WI38 (cell line): ENCODE data around the gene NPR2.
A peak's percentile ranks its signal among the peaks of the same experiment; 100 is the strongest.

Experiments used
- H3K4me3 ChIP-seq: 2 replicates; pipeline ENCODE4 v1.5.1; 2011; ENCODE audit warnings: low read depth, mild to moderate bottlenecking, control low read depth, low read length
- CTCF ChIP-seq: IDR thresholded peaks from 2 replicates; pipeline ENCODE4 v1.5.1; 2012; ENCODE audit warnings: low read depth, mild to moderate bottlenecking, control low read depth, low read length

NPR2 gene

DNA sequence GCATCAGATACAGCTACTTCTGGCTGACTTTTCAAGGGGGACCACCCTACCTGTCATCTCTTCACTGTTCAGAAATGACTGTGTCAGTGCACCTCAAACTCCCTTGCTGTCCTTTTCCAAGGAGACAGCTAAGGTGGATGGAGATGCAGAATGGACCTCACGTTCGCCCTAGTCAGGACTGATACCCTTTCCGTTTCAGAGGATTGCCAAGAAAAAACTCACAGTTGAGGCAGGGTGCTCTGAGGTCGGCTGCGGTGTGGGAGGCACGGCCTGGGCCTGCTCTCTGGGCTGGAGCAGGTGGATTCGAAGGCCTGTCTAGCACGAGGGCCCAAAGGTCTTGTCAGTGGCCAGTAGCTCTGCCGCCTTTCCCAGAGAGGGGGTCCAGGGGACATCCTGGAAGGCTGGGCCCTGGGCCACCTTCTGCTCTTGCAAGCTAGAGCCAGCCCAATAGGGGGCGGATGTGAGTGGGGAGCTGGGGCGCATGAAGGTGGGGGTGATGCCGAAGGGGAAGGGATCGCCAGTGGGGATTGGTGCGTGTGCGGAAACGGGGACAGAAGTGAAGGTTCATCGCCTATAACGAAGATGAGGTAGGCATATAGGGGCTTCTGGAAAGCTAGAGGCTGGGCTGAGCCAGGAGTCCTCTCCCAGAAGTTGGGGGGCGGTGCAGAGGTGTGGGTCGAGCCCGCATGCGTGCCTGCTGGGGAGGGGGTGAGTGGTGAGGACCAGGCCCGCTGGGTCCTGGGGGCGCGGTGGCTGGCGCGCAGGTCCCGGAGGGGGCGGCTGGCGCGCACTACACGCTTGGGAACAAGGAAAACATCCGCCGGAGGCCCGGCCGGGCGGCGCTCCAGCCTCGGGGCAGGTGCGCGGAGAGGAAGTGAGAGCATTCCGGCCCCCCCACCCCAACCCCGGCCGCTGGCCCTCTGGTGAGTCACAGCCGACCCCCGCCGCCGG lies 34.8 kb upstream of the NPR2 start:
- H3K4me3 ChIP-seq: peak overlapping the region; percentile 27
- TF ChIP-seq CTCF: no peak

DNA sequence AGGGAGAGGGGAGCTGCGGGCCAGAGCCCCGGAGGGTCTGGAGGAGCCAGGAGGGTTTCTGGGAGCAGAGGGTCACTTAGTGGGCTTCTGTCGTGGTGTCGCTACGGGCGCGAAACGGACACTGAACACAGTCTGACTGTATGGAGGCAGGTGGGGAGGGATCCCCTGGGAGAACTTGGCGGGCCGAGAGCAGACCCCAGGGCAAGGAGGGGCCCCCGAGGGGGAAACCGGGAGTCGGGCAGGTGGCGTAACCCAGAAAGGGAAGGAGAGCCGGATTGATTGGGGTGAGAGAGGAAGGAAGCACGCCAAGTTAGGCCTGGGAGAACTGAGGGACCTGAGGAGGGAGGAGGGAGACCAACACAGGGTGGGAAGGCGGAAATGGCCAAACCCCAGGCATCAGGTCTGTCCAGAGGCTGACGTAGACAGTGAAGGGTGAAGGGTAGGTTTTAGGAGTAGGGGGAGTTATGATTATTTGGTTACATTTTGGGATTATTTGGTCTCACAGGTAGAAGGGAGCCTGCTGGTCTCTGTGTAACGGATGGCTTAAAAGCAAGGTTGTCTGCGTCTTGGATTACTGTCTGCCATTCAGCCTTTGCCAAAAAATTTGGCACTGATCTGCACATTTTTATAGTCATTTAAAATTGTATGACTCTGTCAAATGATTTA lies 34.0 kb upstream of the NPR2 start:
- H3K4me3 ChIP-seq: no peak overlapping the region
- TF ChIP-seq CTCF: no peak

DNA sequence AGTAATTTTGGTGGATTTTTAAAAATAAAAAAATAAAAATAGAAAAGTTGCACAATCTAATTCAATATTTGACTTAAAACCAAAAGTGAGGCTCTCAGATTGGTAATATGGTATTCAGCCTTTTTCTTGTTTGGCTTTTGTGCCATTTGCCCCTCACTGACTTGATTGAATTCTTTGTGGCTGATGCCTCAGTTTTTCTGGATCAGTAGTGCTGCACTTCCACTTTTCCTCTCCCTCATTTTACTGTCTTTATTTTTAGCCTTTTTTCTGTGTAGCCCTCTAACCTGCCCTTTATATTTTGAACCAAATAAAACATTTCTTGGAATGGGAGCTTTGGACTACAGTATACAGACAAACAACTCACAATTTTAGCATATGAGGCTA lies 33.5 kb upstream of the NPR2 start:
- TF ChIP-seq CTCF: no peak

DNA sequence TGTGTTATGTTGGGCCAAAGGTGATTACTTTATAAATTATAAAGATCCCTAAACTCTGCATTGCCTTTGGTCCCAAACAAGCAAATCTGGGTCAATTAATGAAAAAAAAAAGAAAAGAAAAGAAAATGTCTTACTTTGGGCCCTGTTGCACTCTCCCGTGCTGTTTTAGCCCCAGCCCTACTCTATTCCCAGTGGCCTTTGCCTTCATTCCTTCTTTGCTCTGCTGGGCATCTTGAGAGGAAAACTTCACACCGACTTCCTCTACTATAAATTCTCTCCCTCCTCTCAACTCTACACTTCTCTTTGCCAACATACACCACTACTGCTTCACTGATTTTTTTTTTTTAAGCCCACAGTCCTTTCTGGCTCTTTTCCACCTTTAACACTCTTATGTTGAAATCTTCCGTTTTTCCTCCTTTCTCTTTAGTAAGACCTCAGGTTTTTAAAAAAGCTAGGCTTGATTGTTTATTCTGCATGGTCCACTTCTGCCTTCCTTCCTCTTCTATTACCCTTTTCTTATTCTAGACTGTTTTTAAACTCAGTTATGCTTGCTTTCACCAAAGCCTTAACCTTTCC lies 32.8 kb upstream of the NPR2 start:
- H3K4me3 ChIP-seq: no peak overlapping the region
- TF ChIP-seq CTCF: no peak

More for the DNA sequence above, 33.5 kb upstream of the NPR2 start:
- no peak overlapping the region for H3K4me3 ChIP-seq

- TF ChIP-seq CTCF: no peak
- no peak overlapping the region for H3K4me3 ChIP-seq
These were observed 31.6 kb upstream of the NPR2 start for GRCh38 chr9:35759795-35760194.

GRCh38 chr9:35760651-35761050 lies 30.7 kb upstream of the NPR2 start:
- TF ChIP-seq CTCF: no peak
- no peak overlapping the region for H3K4me3 ChIP-seq

- no peak for TF ChIP-seq CTCF
- H3K4me3 ChIP-seq: no peak overlapping the region
These were observed 28.2 kb upstream of the NPR2 start for GRCh38 chr9:35763181-35763580.
